Kidney epithelial cell (primary cell): ENCODE data around the gene APOC1. TPM values are rescaled to one million over a fixed set of nuclear protein-coding genes. Genes with fewer than 3 reads are reported as not detected.
"Not testable (repeated sequence)": the region's sequence is repeated elsewhere in the genome, so short reads cannot be mapped to it uniquely, and the experiment has no call there.

ENCODE experiments used
- DNase-seq: peaks from one replicate; pipeline ENCODE4 v3.0.0-alpha.2; 2010; ENCODE audit warnings: low read depth
- H3K27me3 ChIP-seq: 2 replicates; pipeline ENCODE4 v1.6.0; 2011; ENCODE audit warnings: low read length; ENCODE audit not compliant: control insufficient read depth, insufficient read depth
- H3K36me3 ChIP-seq: 2 replicates; pipeline ENCODE4 v1.5.1; 2011; ENCODE audit warnings: low read length; ENCODE audit not compliant: control insufficient read depth, insufficient read depth
- H3K4me3 ChIP-seq: 2 replicates; pipeline ENCODE4 v1.5.1; 2011; ENCODE audit warnings: low read depth, mild to moderate bottlenecking, control low read depth, low read length
- total RNA-seq: library from RNA; depleted of rRNA; stranded (reverse); fragments of >200 nt; gene quantifications from 2 replicates; pipeline ENCODE4 v1.2.3, GENCODE V29; 2015
- TF ChIP-seq, protein P1 (sequence below): IDR thresholded peaks from 2 replicates; pipeline ENCODE4 v1.5.1; 2011; ENCODE audit warnings: mild to moderate bottlenecking, moderate library complexity, low read length, control low read depth, inconsistent platforms; ENCODE audit not compliant: insufficient read depth, poor library complexity, severe bottlenecking

APOC1 gene
- total RNA-seq, 1 donor from 2014 or later, result 3.5 TPM

DNA sequence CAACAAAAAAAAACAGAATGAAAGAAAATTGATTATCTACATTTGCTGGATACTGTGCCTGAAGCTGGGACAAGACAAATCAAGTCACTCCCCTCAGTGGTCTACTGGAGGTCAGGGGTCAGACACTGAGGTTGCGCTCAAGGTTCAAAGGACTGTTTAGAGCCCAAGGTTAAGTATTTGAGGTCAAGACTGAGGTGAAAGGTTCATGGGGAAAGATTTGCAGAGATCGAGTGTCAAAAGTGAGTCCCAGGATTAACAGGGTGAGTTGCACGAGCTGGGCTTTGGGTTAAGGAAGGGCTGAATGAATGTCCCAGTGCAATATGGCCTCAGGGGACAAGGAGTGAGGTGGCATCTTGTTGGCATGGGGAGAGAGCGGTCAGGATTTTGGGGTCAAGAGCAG, 26.8 kb upstream of the APOC1 start:
- Histone ChIP-seq H3K27me3 (no peaks in the 10 kb centered on the region), H3K4me3 (no peak overlapping the region), H3K36me3 (peaks cover 2% of the 10 kb centered on the region)
- TF ChIP-seq, protein P1, sequence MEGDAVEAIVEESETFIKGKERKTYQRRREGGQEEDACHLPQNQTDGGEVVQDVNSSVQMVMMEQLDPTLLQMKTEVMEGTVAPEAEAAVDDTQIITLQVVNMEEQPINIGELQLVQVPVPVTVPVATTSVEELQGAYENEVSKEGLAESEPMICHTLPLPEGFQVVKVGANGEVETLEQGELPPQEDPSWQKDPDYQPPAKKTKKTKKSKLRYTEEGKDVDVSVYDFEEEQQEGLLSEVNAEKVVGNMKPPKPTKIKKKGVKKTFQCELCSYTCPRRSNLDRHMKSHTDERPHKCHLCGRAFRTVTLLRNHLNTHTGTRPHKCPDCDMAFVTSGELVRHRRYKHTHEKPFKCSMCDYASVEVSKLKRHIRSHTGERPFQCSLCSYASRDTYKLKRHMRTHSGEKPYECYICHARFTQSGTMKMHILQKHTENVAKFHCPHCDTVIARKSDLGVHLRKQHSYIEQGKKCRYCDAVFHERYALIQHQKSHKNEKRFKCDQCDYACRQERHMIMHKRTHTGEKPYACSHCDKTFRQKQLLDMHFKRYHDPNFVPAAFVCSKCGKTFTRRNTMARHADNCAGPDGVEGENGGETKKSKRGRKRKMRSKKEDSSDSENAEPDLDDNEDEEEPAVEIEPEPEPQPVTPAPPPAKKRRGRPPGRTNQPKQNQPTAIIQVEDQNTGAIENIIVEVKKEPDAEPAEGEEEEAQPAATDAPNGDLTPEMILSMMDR, result no peak
- no peak for DNase-seq

DNA sequence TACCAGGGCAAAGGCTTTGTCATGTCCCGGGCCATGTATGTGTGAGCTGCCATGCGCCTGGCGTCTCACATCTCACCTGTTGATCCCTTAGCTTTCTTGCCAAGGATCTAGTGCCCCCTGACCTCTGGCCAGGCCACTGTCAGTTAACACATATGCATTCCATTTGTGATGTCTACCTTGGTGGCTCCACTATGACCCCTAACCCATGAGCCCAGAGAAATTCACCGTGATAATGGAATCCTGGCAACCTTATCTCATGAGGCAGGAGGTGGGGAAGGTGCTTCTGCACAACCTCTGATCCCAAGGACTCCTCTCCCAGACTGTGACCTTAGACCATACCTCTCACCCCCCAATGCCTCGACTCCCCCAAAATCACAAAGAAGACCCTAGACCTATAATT, 26.1 kb upstream of the APOC1 start:
- H3K36me3 ChIP-seq, H3K27me3 ChIP-seq, DNase-seq, H3K4me3 ChIP-seq: not testable (repeated sequence)

DNA sequence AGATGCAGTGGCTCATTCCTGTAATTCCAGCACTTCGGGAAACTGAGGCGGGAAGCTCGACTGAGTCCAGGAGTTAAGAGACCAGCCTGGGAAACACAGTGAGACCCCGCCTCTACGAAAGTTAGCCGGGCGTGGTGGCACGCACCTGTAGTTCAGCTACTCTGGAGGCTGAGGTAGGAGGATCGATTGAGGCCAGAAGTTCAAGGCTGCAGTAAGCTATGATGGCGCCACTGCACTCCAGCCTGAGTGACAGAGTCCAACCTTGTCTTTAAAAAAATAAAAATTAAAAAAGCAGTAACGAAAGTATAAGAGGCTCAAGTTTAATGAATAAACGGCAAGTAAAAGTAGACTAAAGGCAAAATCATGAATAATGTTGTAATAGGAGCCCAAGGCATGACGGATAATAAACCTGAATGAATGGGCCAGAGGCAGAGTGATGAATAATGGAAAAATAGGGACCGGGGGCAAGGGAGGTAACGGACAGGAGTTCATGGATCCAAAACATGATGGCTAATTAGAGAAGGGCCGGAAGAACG, 24.5 kb upstream of the APOC1 start:
- no peak for DNase-seq
- TF ChIP-seq, protein P1, result no peak
- peaks cover 5% of the 10 kb centered on the region for H3K36me3 ChIP-seq
- peak overlapping the region; percentile 41 for H3K4me3 ChIP-seq
- H3K27me3 ChIP-seq, result no peaks in the 10 kb centered on the region

DNA sequence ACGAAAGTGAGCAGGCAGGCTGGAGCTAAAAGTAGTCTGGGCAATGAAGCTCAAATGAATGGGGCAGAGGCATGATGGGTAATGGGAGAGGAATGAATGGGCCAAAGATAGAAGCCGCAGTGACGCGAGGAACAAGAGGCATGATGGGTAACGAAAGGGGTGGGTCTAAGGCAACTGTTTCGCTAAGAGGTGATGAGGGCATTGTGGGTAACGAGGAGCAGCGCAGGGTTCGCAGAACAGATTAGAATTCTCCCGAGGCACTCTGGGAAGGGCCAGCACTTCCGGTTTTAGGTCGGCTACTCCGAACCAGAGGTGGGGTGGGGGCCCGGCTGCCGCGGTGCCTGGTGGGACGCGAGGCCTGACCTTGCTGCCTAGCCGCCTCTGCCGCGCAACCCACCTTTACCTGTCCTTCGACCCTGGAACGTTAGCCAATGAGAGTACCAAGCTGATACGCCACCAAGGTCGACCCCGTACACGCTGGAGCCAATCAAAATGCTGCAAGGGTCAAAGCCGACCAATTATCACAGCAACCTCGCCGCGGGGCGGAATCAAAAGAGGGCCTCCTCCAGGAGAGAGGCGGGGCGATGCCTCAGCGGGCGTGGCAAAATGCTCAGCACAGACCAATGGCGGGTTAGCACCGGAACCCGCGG, 23.9 kb upstream of the APOC1 start:
- Histone ChIP-seq H3K27me3 (no peaks in the 10 kb centered on the region), H3K36me3 (peaks cover 5% of the 10 kb centered on the region), H3K4me3 (peak overlapping the region; percentile 41)
- DNase-seq, result peak; percentile 99
- TF ChIP-seq, protein P1, result no peak

DNA sequence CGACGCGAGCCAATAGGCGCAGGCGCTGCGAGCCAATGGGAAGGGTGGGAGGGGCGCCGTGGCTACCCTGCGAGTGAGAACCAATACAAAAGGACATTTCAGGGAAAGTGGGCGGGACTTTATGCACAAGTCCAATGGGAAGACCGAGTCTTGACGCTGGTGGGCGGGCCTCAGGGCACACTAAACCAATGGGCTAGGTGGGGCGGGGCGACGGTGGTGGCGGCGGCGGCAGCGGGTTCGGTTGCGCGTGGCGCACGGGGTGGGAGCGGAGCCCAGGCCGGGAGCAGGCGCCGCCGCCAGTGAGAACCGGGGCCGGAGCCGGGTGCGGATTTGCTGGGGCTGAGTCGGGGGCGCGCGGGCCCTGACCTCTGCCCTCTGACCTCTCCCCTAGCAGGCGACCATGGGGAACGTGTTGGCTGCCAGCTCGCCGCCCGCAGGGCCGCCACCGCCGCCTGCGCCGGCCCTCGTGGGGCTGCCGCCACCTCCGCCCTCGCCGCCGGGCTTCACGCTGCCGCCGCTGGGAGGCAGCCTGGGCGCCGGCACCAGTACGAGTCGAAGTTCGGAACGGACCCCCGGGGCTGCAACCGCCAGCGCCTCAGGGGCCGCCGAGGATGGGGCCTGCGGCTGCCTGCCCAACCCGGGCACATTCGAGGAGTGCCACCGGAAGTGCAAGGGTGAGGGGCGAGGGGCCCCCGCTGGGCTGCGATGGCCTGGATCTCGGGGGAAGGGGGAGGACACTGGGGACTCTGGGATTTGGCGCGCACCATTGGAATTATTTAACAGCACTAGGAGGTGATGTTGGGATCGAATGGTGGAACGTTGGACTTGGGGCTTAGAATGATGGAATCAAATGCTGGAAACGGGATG, 23.2 kb upstream of the APOC1 start, which contains the start of gene TOMM40:
TOMM40 (plus strand) TSS at position 239 of the 867 bp plus-strand sequence; CDS start at position 401, 162 bp downstream.
- peak within 1 kb of the TSS; percentile 90 for H3K4me3 ChIP-seq
- peaks cover 6% of the 10 kb centered on the region for H3K36me3 ChIP-seq
- H3K27me3 ChIP-seq, result no peaks in the 10 kb centered on the region
- TF ChIP-seq, protein P1, result no peak
- DNase-seq, result peak; percentile 98

DNA sequence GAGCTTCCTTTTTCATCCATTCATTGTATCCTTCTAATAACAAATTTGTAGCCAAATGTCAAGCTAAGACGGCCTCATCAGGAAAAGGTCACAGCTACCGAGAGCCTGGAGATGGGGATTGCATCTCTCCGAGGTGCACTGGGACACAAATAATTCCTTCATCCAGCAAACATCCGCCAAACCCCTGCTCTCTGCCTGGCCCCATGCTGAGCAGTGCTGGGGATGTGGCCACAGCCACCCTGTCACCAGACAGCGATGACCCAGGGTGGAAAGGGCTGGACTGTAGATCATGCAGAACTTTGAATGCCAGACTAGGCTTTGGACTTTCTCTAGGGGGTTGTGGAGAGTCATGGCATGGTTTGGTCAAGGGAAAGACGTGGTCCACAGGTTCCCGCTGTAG, 21.5 kb upstream of the APOC1 start:
- TF ChIP-seq, protein P1, result no peak
- Histone ChIP-seq H3K36me3 (peaks cover 7% of the 10 kb centered on the region), H3K4me3 (no peak overlapping the region), H3K27me3 (no peaks in the 10 kb centered on the region)
- no peak for DNase-seq
